HepG2 (cell line): Measurements from ENCODE around the gene AMOTL2. TPM values are rescaled to one million over a fixed set of nuclear protein-coding genes. Genes with fewer than 3 reads are reported as not detected.

Experiments used
- EEA1 ChIP-seq: sonication (generic); formaldehyde crosslinking; IDR thresholded peaks from 2 replicates; pipeline ENCODE4 v1.5.1; 2020; ENCODE audit warnings: mild to moderate bottlenecking, missing genetic modification reagents, borderline replicate concordance
- NFKBIZ ChIP-seq: IDR thresholded peaks from 2 replicates; pipeline ENCODE4 v1.6.1; 2018; ENCODE audit warnings: missing genetic modification reagents, missing compliant biosample characterization
- ZNF549 ChIP-seq: sonication (generic); formaldehyde crosslinking; IDR thresholded peaks from 2 replicates; pipeline ENCODE4 v1.5.0; 2020; ENCODE audit warnings: missing genetic modification reagents
- ZNF652 ChIP-seq: IDR thresholded peaks from 2 replicates; pipeline ENCODE4 v1.6.1; 2016; ENCODE audit warnings: low read depth, borderline replicate concordance
- polyA plus RNA-seq, 8 experiments: library from polyadenylated mRNA; depleted of rRNA in 3 of 8; stranded (reverse) in 7 of 8; unstranded in 1 of 8; fragments of >200 nt; fragmentation: Illumina TruSeq in 4 of 8; extraction: Trizol in 4 of 8; gene quantifications; 2 replicates each; pipeline versions ENCODE4 v1.2.1 to v1.2.3, GENCODE V29; 2011 to 2016; ENCODE audit warnings: low read depth in 4 of 8, missing spikeins in 1 of 8, mixed read lengths in 1 of 8; ENCODE audit not compliant: insufficient read depth in 1 of 8
- total RNA-seq, 5 experiments: library from RNA; depleted of rRNA; stranded (reverse); fragments of >200 nt; fragmentation: Illumina TruSeq; extraction: Trizol; gene quantifications; 2 replicates each; pipeline ENCODE4 v1.2.3, GENCODE V29; 2016; ENCODE audit warnings: low read depth in 1 of 5
- TF ChIP-seq, protein P1 (sequence below): sonication (generic); formaldehyde crosslinking; IDR thresholded peaks from 2 replicates; pipeline ENCODE4; 2020; ENCODE audit warnings: missing genetic modification reagents, mild to moderate bottlenecking, borderline replicate concordance
- TF ChIP-seq, protein P2 (sequence below): sonication (generic); formaldehyde crosslinking; IDR thresholded peaks from 2 replicates; pipeline ENCODE4 v1.5.1; 2020; ENCODE audit warnings: mild to moderate bottlenecking, moderate library complexity, missing genetic modification reagents
- TF ChIP-seq, protein P3 (sequence below): sonication (generic); formaldehyde crosslinking; IDR thresholded peaks from 2 replicates; pipeline ENCODE4 v1.4.0; 2020; ENCODE audit warnings: mild to moderate bottlenecking, missing genetic modification reagents
- TF ChIP-seq, protein P4 (sequence below): sonication (generic); formaldehyde crosslinking; IDR thresholded peaks from 2 replicates; pipeline ENCODE4 v1.8.0; 2023; ENCODE audit warnings: mild to moderate bottlenecking, missing genetic modification reagents

AMOTL2 gene
- total and polyA plus RNA-seq, 2 of the 13 experiments (the other 11 are each of a cell fraction or from before 2014, with no cell fraction given): 17.3 to 18.5 TPM

DNA sequence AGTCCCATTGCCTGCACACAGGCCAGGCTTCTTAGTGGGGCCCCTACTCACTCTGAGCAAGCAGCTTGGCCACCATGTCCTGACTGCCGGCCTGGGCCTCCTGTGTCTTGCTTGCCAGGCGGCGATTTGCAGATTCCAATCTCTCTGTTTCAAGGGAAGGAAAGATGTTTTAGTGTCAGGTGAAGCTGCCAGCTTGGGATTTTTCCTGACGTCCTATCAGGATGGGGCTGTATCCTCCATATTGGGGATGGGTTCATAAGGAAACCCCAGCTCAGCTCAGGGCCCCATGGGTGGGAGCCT is 8.5 kb downstream of the AMOTL2 start (continued):
- TF ChIP-seq, protein P1, sequence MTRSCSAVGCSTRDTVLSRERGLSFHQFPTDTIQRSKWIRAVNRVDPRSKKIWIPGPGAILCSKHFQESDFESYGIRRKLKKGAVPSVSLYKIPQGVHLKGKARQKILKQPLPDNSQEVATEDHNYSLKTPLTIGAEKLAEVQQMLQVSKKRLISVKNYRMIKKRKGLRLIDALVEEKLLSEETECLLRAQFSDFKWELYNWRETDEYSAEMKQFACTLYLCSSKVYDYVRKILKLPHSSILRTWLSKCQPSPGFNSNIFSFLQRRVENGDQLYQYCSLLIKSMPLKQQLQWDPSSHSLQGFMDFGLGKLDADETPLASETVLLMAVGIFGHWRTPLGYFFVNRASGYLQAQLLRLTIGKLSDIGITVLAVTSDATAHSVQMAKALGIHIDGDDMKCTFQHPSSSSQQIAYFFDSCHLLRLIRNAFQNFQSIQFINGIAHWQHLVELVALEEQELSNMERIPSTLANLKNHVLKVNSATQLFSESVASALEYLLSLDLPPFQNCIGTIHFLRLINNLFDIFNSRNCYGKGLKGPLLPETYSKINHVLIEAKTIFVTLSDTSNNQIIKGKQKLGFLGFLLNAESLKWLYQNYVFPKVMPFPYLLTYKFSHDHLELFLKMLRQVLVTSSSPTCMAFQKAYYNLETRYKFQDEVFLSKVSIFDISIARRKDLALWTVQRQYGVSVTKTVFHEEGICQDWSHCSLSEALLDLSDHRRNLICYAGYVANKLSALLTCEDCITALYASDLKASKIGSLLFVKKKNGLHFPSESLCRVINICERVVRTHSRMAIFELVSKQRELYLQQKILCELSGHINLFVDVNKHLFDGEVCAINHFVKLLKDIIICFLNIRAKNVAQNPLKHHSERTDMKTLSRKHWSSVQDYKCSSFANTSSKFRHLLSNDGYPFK: no peak
- TF ChIP-seq ZNF652 (CRISPR knock-in tag) (no peak), NFKBIZ (CRISPR knock-in tag) (no peak), EEA1 (CRISPR knock-in tag) (no peak), ZNF549 (CRISPR knock-in tag) (no peak)
- TF ChIP-seq, protein P2, sequence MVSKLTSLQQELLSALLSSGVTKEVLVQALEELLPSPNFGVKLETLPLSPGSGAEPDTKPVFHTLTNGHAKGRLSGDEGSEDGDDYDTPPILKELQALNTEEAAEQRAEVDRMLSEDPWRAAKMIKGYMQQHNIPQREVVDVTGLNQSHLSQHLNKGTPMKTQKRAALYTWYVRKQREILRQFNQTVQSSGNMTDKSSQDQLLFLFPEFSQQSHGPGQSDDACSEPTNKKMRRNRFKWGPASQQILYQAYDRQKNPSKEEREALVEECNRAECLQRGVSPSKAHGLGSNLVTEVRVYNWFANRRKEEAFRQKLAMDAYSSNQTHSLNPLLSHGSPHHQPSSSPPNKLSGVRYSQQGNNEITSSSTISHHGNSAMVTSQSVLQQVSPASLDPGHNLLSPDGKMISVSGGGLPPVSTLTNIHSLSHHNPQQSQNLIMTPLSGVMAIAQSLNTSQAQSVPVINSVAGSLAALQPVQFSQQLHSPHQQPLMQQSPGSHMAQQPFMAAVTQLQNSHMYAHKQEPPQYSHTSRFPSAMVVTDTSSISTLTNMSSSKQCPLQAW: no peak
- TF ChIP-seq, protein P3, sequence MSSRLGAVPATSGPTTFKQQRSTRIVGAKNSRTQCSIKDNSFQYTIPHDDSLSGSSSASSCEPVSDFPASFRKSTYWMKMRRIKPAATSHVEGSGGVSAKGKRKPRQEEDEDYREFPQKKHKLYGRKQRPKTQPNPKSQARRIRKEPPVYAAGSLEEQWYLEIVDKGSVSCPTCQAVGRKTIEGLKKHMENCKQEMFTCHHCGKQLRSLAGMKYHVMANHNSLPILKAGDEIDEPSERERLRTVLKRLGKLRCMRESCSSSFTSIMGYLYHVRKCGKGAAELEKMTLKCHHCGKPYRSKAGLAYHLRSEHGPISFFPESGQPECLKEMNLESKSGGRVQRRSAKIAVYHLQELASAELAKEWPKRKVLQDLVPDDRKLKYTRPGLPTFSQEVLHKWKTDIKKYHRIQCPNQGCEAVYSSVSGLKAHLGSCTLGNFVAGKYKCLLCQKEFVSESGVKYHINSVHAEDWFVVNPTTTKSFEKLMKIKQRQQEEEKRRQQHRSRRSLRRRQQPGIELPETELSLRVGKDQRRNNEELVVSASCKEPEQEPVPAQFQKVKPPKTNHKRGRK (CRISPR knock-in tag): no peak
- TF ChIP-seq, protein P4, sequence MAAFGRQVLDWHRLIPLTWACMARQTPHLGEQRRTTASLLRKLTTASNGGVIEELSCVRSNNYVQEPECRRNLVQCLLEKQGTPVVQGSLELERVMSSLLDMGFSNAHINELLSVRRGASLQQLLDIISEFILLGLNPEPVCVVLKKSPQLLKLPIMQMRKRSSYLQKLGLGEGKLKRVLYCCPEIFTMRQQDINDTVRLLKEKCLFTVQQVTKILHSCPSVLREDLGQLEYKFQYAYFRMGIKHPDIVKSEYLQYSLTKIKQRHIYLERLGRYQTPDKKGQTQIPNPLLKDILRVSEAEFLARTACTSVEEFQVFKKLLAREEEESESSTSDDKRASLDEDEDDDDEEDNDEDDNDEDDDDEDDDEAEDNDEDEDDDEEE: no peak
